OCI-LY7 (cell line): Measurements from ENCODE around the gene RBM23. TPM values are rescaled to one million over a fixed set of nuclear protein-coding genes. Genes with fewer than 3 reads are reported as not detected.

Source experiments
- BruUV-seq: library from RNA; stranded (reverse); fragments of 400-500 nt; replicated peaks from 2 replicates; lab custom pipeline; 2021; lab: Mats Ljungman, UMichigan
- CTCF ChIA-PET: fragments of 300-600 bp; sonication (Branson Sonifier 250); formaldehyde crosslinking; loops from one replicate; lab custom pipeline; 2022; ENCODE audit warnings: antibody characterized with exemption; ENCODE audit not compliant: unreplicated experiment; lab: Charles Lee
- POLR2A ChIA-PET: fragments of 300-600 bp; sonication (Branson Sonifier 250); formaldehyde crosslinking; loops from one replicate; lab custom pipeline; 2022; ENCODE audit warnings: antibody characterized with exemption; lab: Charles Lee
- DNase-seq: peaks from one replicate; pipeline ENCODE4 v3.0.0-alpha.2; 2015; ENCODE audit warnings: low spot score
- H2AFZ ChIP-seq: fragments of 200-600 bp; sonication (generic), shearing (Covaris generic); 2 replicates; pipeline ENCODE4 v1.6.1; 2014; ENCODE audit warnings: mild to moderate bottlenecking, antibody characterized with exemption, low read length, moderate library complexity
- H3K27ac ChIP-seq: fragments of 200-600 bp; sonication (generic); 2 replicates; pipeline ENCODE4 v1.5.1; 2014; ENCODE audit warnings: mixed run types, low read depth, mild to moderate bottlenecking, moderate library complexity, low read length, inconsistent platforms; ENCODE audit not compliant: poor library complexity, severe bottlenecking
- H3K36me3 ChIP-seq: fragments of 200-600 bp; sonication (generic); 2 replicates; pipeline ENCODE4 v1.6.1; 2014; ENCODE audit warnings: mild to moderate bottlenecking, antibody characterized with exemption, low read length, moderate library complexity, mixed read lengths; ENCODE audit not compliant: insufficient read depth
- H3K4me1 ChIP-seq: fragments of 200-600 bp; sonication (generic); 2 replicates; pipeline ENCODE4 v1.5.1; 2014; ENCODE audit warnings: mild to moderate bottlenecking, low read length; ENCODE audit not compliant: insufficient read depth, poor library complexity, severe bottlenecking
- H3K4me2 ChIP-seq: fragments of 200-600 bp; sonication (generic); 2 replicates; pipeline ENCODE4 v1.6.1; 2014; ENCODE audit warnings: mild to moderate bottlenecking, low read length
- H3K4me3 ChIP-seq: fragments of 200-600 bp; sonication (generic); 2 replicates; pipeline ENCODE4 v1.5.1; 2014; ENCODE audit warnings: mild to moderate bottlenecking, low read depth, low read length; ENCODE audit not compliant: poor library complexity, severe bottlenecking
- H3K79me2 ChIP-seq: fragments of 200-600 bp; sonication (generic); 2 replicates; pipeline ENCODE4 v1.6.1; 2016; ENCODE audit warnings: low read depth, mild to moderate bottlenecking, low read length, moderate library complexity, mixed read lengths; ENCODE audit not compliant: insufficient read depth
- H3K9me2 ChIP-seq: fragments of 200-600 bp; sonication (generic); 2 replicates; pipeline ENCODE4 v1.6.1; 2016; ENCODE audit warnings: mild to moderate bottlenecking, low read length, mixed read lengths; ENCODE audit not compliant: insufficient read depth
- H3K9me3 ChIP-seq: fragments of 200-600 bp; sonication (generic); 2 replicates; pipeline ENCODE4 v1.6.1; 2014; ENCODE audit warnings: mild to moderate bottlenecking, mixed run types, low read length, mixed read lengths
- H4K20me1 ChIP-seq: fragments of 200-600 bp; sonication (generic); 2 replicates; pipeline ENCODE4 v1.6.1; 2014; ENCODE audit warnings: mild to moderate bottlenecking, antibody characterized with exemption, low read length, moderate library complexity, mixed read lengths; ENCODE audit not compliant: insufficient read depth
- CTCF ChIP-seq: fragments of 200-600 bp; sonication (generic); conservative IDR thresholded peaks from 2 replicates; pipeline ENCODE4 v1.5.1; 2014; ENCODE audit warnings: mild to moderate bottlenecking, antibody characterized with exemption, low read length, moderate library complexity, mixed read lengths
- EZH2phosphoT487 ChIP-seq: fragments of 200-600 bp; sonication (generic); IDR thresholded peaks from 2 replicates; pipeline ENCODE4 v1.6.1; 2018; ENCODE audit warnings: low read depth, borderline replicate concordance, mild to moderate bottlenecking, mixed run types, antibody characterized with exemption, low read length, moderate library complexity, mixed read lengths
- intact Hi-C: fragments of 100-400 bp; cut with micrococcal nuclease; formaldehyde crosslinking; loops from one replicate; pipeline ENCODE4 v1.10.0; 2022; ENCODE audit not compliant: unreplicated experiment
- total RNA-seq, 2 experiments: library from RNA; depleted of rRNA in 1 of 2; stranded (reverse); fragments of >200 nt in 1 of 2; shearing (Covaris generic) in 1 of 2; gene quantifications; 2 replicates each; pipeline ENCODE4 v1.2.3, GENCODE V29; 2014 to 2022

RBM23 gene
- total RNA-seq, 2 experiments from 2014 or later: 81.0 to 90.1 TPM

- CTCF ChIA-PET: no interaction called here
- Histone ChIP-seq H3K79me2 (no peaks in the 10 kb centered on the region), H3K9me3 (no peaks in the 10 kb centered on the region), H2AFZ (no peak overlapping the region), H4K20me1 (no peaks in the 10 kb centered on the region), H3K4me3 (no peak overlapping the region), H3K36me3 (no peaks in the 10 kb centered on the region), H3K9me2 (no peaks in the 10 kb centered on the region), H3K27ac (no peak overlapping the region), H3K4me2 (no peak overlapping the region), H3K4me1 (peaks cover 24% of the 10 kb centered on the region)
- intact Hi-C loops: no loop called here
- POLR2A ChIA-PET: interaction anchor here (0.5 to 1.4 kb wide), 4 partner anchors 12 to 257 kb away, joined by 3 to 6 read pairs (median 3); no protein-coding TSS in a partner anchor
- no peak for TF ChIP-seq EZH2phosphoT487
- TF ChIP-seq CTCF: no peak
- BruUV-seq: no TSS peak
- DNase-seq: no peak
Observed at GRCh38 chr14:22866874-22867273, 52.1 kb downstream of the RBM23 start.

GRCh38 chr14:22865424-22866405 lies 53.2 kb downstream of the RBM23 start:
- Histone ChIP-seq H3K36me3 (no peaks in the 10 kb centered on the region), H3K27ac (no peak overlapping the region), H3K4me3 (no peak overlapping the region), H3K4me2 (no peak overlapping the region; the same call in 1 of the 2 replicates), H3K79me2 (no peaks in the 10 kb centered on the region), H3K4me1 (peaks cover 24% of the 10 kb centered on the region), H3K9me3 (no peaks in the 10 kb centered on the region), H4K20me1 (no peaks in the 10 kb centered on the region), H3K9me2 (no peaks in the 10 kb centered on the region), H2AFZ (peak overlapping the region; percentile 27; the same call in 1 of the 2 replicates)
- intact Hi-C loops: no loop called here
- ChIA-PET POLR2A (interaction anchor here (1.4 kb wide), 1 partner anchor 18 kb away, joined by 3 read pairs; no protein-coding TSS in a partner anchor), CTCF (no interaction called here)
- DNase-seq: no peak
- TF ChIP-seq EZH2phosphoT487 (no peak), CTCF (peak; percentile 77)
- BruUV-seq: no TSS peak

GRCh38 chr14:22864979-22865378 lies 54.0 kb downstream of the RBM23 start:
- no TSS peak for BruUV-seq
- Histone ChIP-seq H3K79me2 (no peaks in the 10 kb centered on the region), H2AFZ (no peak overlapping the region; the same call in 1 of the 2 replicates), H3K27ac (no peak overlapping the region), H4K20me1 (no peaks in the 10 kb centered on the region), H3K9me2 (no peaks in the 10 kb centered on the region), H3K4me2 (no peak overlapping the region), H3K9me3 (no peaks in the 10 kb centered on the region), H3K36me3 (no peaks in the 10 kb centered on the region), H3K4me3 (no peak overlapping the region), H3K4me1 (peaks cover 17% of the 10 kb centered on the region)
- ChIA-PET CTCF (no interaction called here), POLR2A (no interaction called here)
- intact Hi-C loops: no loop called here
- DNase-seq: no peak
- TF ChIP-seq EZH2phosphoT487: no peak
- TF ChIP-seq CTCF: no peak
